Stimulated activated CD4-positive, alpha-beta T cell treated with anti-CD3 and anti-CD28 coated beads, Interleukin-4, amount 100 ng/mL, for 4 hours (primary cell): ENCODE measurements around the gene NIPA2.
"Not testable (repeated sequence)": the region's sequence is repeated elsewhere in the genome, so short reads cannot be mapped to it uniquely, and the experiment has no call there.

Source experiments
- DNase-seq, 2 experiments: peaks; one replicate each; pipeline ENCODE4 v3.0.0-alpha.2; 2020

Gene NIPA2

GRCh38 chr15:22838292-22839042, at the start of gene NIPA2:
TSS of gene NIPA2 (plus strand) at chr15:22838666. CDS start at chr15:22851732, 13,066 bp downstream.
- peak; percentile 97 to 98 for DNase-seq

- no peak for DNase-seq
These were observed 44.4 kb upstream of the NIPA2 start for GRCh38 chr15:22794063-22794462.

- no peak for DNase-seq
These were observed 43.8 kb upstream of the NIPA2 start for GRCh38 chr15:22794621-22795167.

- no peak for DNase-seq
These were observed 43.0 kb upstream of the NIPA2 start for GRCh38 chr15:22795206-22796063.

GRCh38 chr15:22796079-22796478, 42.4 kb upstream of the NIPA2 start:
- DNase-seq: no peak

- no peak for DNase-seq
These were observed 38.6 kb upstream of the NIPA2 start for GRCh38 chr15:22799902-22800301.

- not testable (repeated sequence) for DNase-seq
These were observed 35.5 kb upstream of the NIPA2 start for GRCh38 chr15:22803006-22803405.

GRCh38 chr15:22806156-22806555, 32.3 kb upstream of the NIPA2 start:
- DNase-seq: no peak

- no peak for DNase-seq
These were observed 31.8 kb upstream of the NIPA2 start for GRCh38 chr15:22806664-22807063.

GRCh38 chr15:22807831-22808230, 30.6 kb upstream of the NIPA2 start:
- DNase-seq: not testable (repeated sequence)

- no peak for DNase-seq
These were observed 30.2 kb upstream of the NIPA2 start for GRCh38 chr15:22808240-22808639.

- no peak for DNase-seq
These were observed 29.6 kb upstream of the NIPA2 start for GRCh38 chr15:22808761-22809280.

- DNase-seq: no peak
These were observed 28.2 kb upstream of the NIPA2 start for GRCh38 chr15:22810033-22810852.

- DNase-seq: no peak
These were observed 27.6 kb upstream of the NIPA2 start for GRCh38 chr15:22810853-22811338.

GRCh38 chr15:22811640-22812039, 26.8 kb upstream of the NIPA2 start:
- DNase-seq: no peak

GRCh38 chr15:22813844-22814243, 24.6 kb upstream of the NIPA2 start:
- no peak for DNase-seq

- no peak for DNase-seq
These were observed 22.7 kb upstream of the NIPA2 start for GRCh38 chr15:22815766-22816165.

- no peak for DNase-seq
These were observed 18.8 kb upstream of the NIPA2 start for GRCh38 chr15:22819651-22820050.

- DNase-seq: no peak
These were observed 14.9 kb upstream of the NIPA2 start for GRCh38 chr15:22823495-22824128.

- no peak for DNase-seq
These were observed 11.3 kb upstream of the NIPA2 start for GRCh38 chr15:22827125-22827524.

GRCh38 chr15:22831473-22831872, 7.0 kb upstream of the NIPA2 start:
- DNase-seq: no peak
